Thoracic aorta (tissue), 2 donors: ENCODE measurements around the gene GCNT1. TPM values are rescaled to one million over a fixed set of nuclear protein-coding genes. Genes with fewer than 3 reads are reported as not detected.
A peak's percentile ranks its signal among the peaks of the same experiment; 100 is the strongest.

ENCODE experiments used
- ATAC-seq: fragments of 150-250 bp; one replicate; pipeline ENCODE4 v1.8.0; 2017; ENCODE audit warnings: low read depth; ENCODE audit not compliant: insufficient number of reproducible peaks, low FRiP score
- DNase-seq: peaks from one replicate; pipeline ENCODE4 v3.0.0-alpha.2; 2020; ENCODE audit warnings: low spot score
- H3K27ac ChIP-seq, 2 donors: fragments of 200-600 bp; sonication (generic); 1 replicate in 1 of 2; 2 replicates in 1 of 2; pipeline ENCODE4 v1.5.1; 2016; ENCODE audit warnings: mild to moderate bottlenecking in 2 of 2, moderate library complexity in 2 of 2
- H3K27me3 ChIP-seq: fragments of 200-600 bp; sonication (generic); replicated peaks from 2 replicates; pipeline ENCODE4 v1.6.0; 2016; ENCODE audit warnings: mild to moderate bottlenecking; ENCODE audit not compliant: insufficient read depth
- H3K36me3 ChIP-seq: fragments of 200-600 bp; sonication (generic); one replicate; pipeline ENCODE4 v1.5.1; 2016
- H3K4me1 ChIP-seq, 2 donors: fragments of 200-600 bp; sonication (generic); 1 replicate in 1 of 2; 2 replicates in 1 of 2; pipeline versions ENCODE4 v1.5.1 to v1.6.0; 2016; ENCODE audit warnings: low read depth in 2 of 2, mild to moderate bottlenecking in 1 of 2; ENCODE audit not compliant: control insufficient read depth in 1 of 2
- H3K4me3 ChIP-seq: fragments of 200-600 bp; sonication (generic); 2 replicates; pipeline ENCODE4 v1.5.1; 2016; ENCODE audit warnings: mild to moderate bottlenecking
- H3K9me3 ChIP-seq: fragments of 200-600 bp; sonication (generic); 2 replicates; pipeline ENCODE4 v1.5.1; 2016
- total RNA-seq, 2 donors: library from RNA; depleted of rRNA; stranded (reverse); fragments of >200 nt; gene quantifications; one replicate each; pipeline versions ENCODE4 v1.1.0 to v1.2.3, GENCODE V29; 2016
- TF ChIP-seq, protein P1 (sequence below): fragments of 200-600 bp; sonication (generic); IDR thresholded peaks from one replicate; pipeline ENCODE4 v1.5.1; 2019; ENCODE audit warnings: antibody characterized with exemption

The GCNT1 gene
- total RNA-seq, 2 donors from 2014 or later, result 17.1 to 24.1 TPM

- H3K36me3 ChIP-seq, result no peaks in the 10 kb centered on the region
- TF ChIP-seq, protein P1, sequence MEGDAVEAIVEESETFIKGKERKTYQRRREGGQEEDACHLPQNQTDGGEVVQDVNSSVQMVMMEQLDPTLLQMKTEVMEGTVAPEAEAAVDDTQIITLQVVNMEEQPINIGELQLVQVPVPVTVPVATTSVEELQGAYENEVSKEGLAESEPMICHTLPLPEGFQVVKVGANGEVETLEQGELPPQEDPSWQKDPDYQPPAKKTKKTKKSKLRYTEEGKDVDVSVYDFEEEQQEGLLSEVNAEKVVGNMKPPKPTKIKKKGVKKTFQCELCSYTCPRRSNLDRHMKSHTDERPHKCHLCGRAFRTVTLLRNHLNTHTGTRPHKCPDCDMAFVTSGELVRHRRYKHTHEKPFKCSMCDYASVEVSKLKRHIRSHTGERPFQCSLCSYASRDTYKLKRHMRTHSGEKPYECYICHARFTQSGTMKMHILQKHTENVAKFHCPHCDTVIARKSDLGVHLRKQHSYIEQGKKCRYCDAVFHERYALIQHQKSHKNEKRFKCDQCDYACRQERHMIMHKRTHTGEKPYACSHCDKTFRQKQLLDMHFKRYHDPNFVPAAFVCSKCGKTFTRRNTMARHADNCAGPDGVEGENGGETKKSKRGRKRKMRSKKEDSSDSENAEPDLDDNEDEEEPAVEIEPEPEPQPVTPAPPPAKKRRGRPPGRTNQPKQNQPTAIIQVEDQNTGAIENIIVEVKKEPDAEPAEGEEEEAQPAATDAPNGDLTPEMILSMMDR, result no peak
- H3K27me3 ChIP-seq, result no peaks in the 10 kb centered on the region
- H3K4me3 ChIP-seq, result no peak overlapping the region
- H3K9me3 ChIP-seq, result peaks cover 6% of the 10 kb centered on the region
- H3K27ac ChIP-seq, result no peak overlapping the region
- DNase-seq (no peak), ATAC-seq (no peak)
- no peaks in the 10 kb centered on the region for H3K4me1 ChIP-seq
Observed at GRCh38 chr9:76415731-76416130, 43.3 kb upstream of the GCNT1 start.

DNA sequence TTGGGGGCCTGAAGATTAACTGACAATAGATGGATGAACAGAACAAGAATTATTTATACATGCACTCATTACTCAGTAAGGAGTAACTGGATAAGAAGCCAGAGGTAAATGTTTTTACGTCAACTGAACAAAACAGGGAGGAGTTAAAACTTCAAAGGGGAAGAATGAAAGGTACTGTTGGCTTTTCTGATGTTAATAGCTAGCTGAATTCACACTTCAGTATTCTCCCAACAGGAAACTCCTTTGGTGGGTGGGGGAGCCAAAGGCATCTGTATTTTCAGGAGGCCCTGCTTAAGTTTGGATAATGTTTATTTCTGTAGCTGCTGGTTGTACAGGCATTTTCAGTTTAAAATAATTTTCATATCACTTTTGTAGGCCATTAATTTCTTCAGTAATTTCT lies 41.6 kb upstream of the GCNT1 start:
- H3K27me3 ChIP-seq, result no peaks in the 10 kb centered on the region

DNA sequence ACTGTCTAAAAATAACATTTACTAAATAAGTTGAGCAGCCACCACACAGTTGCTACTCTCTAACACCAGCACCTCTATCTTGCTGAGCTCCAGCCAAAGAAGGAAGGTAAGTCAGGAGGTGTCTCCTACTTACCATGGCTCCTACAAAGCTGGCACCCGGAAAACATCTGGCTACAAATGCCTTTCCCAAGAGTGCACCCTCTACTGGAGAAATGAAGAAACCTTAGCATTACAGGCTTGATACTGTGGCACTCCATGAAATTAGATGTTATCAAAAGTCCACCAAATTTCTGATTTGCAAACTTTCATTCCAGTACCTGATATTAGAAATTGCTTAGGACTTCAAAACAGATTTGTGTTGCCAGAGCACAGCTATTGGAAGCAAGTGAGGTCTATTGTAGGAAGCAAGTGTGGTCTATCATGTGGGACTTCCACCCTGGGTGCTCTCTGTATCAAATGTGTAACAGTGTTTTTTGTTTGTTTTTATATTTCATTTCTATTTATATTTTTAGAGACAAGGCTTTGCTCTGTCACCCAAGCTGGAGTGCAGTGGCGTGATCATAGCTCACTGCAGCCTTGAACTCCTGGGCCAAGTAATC lies 39.1 kb upstream of the GCNT1 start:
- ATAC-seq, result no peak
- no peak overlapping the region for H3K27ac ChIP-seq
- H3K9me3 ChIP-seq, result no peaks in the 10 kb centered on the region
- H3K27me3 ChIP-seq, result no peaks in the 10 kb centered on the region
- DNase-seq, result no peak
- TF ChIP-seq, protein P1, result peak; percentile 31
- H3K4me3 ChIP-seq, result no peak overlapping the region
- H3K4me1 ChIP-seq, result no peaks in the 10 kb centered on the region
- H3K36me3 ChIP-seq, result no peaks in the 10 kb centered on the region

More for the DNA sequence above, 41.6 kb upstream of the GCNT1 start:
- DNase-seq (no peak), ATAC-seq (no peak)
- Histone ChIP-seq H3K4me1 (no peaks in the 10 kb centered on the region), H3K9me3 (peaks cover 6% of the 10 kb centered on the region), H3K36me3 (no peaks in the 10 kb centered on the region), H3K4me3 (no peak overlapping the region), H3K27ac (no peak overlapping the region)
- TF ChIP-seq, protein P1, result no peak

DNA sequence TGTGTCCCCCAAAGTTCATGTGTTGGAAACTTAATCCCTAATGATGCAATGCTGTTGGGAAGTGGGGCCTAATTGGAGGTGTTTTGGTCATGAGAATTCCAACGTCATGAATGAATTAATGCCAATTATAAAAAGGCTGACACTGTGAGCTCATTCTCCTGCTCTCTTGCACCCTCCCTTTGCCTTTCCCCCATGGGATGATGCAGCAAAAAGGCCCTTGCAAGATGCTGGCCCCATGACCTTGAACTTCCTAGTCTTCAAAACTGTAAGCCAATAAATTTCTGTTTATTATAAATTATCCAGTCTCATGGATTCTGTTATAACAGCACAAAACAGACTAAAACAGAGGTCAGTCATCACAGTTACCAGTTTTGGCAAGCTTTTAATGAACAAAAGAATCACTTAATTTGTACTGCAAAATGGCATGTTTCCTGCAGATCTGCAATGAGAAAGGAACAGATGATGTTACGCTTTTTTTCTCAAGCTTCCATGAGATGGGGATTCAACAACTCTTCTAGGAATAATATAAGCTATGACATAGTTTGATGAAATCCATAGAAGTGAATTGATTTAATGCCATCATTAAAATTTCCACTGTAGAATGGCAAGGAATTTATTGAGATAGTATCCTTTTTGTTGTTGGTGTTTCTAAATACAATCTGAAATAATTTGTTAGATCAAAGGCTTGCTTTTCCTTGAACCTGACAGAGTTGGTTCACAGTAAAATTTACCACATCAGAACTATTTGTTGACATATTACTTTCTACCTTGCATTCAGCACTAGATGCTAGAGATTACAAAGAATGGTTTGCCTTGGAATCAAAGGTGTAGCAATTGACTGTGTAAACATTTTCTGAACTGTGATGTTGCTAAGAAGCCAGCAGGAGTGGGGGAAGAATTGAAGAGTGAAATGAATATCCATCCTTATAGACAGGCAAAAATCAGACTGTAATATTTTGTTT lies 35.5 kb upstream of the GCNT1 start:
- Histone ChIP-seq H3K4me3 (no peak overlapping the region), H3K27ac (no peak overlapping the region), H3K4me1 (no peaks in the 10 kb centered on the region), H3K9me3 (no peaks in the 10 kb centered on the region), H3K27me3 (no peaks in the 10 kb centered on the region), H3K36me3 (no peaks in the 10 kb centered on the region)
- no peak for DNase-seq
- no peak for ATAC-seq
- TF ChIP-seq, protein P1, result no peak

GRCh38 chr9:76424491-76424890 lies 34.5 kb upstream of the GCNT1 start:
- H3K27me3 ChIP-seq, result no peaks in the 10 kb centered on the region
- no peaks in the 10 kb centered on the region for H3K4me1 ChIP-seq
- TF ChIP-seq, protein P1, result no peak
- DNase-seq (no peak), ATAC-seq (no peak)
- no peaks in the 10 kb centered on the region for H3K9me3 ChIP-seq
- no peaks in the 10 kb centered on the region for H3K36me3 ChIP-seq
- H3K27ac ChIP-seq, result no peak overlapping the region
- H3K4me3 ChIP-seq, result no peak overlapping the region
